Measurements from ENCODE around the gene TECPR2.

TECPR2 gene

DNA sequence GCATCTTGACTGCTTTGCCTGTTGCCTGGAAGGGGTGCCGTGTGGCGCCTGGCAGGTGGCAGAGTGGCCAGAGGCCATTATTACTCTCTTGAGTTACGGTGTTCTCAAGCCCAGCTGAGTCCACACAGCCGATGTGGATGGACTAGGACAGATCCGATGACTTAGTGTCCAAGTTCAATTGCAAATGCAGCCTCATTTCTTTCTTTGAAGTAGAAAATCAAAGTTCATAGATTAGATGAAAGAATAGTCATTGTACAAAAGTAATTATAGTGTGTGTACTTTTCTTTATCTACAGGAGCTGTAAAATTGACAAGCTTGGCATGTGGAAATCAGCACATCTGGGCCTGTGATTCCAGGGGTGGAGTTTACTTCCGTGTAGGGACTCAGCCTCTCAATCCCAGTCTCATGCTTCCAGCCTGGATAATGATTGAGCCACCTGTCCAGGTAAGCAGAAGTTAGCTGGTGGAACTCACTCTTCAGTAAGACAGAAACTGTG is 102.2 kb downstream of the TECPR2 start:
- DNase-seq (ENCODE audit: low read depth), result no peak

DNA sequence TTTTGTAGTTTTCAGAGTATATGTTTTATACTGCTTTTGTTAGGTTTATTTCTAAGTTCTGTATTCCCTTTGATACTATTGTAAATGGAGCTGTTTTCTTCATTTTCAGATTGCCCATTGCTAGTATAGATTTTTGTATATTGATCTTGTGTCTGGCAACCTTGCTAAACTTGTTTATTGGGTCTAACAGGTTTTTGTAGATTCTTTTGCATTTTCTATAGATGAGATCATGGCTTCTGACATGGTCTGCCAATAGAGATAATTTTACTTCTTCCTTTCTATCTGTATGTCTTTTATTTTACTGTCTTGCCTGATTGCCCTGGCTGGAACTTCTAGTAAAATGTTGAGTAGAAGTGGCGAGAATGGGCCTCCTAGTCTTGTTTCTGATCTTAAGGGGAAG is 106.5 kb downstream of the TECPR2 start:
- DNase-seq (ENCODE audit: low read depth), result no peak

DNA sequence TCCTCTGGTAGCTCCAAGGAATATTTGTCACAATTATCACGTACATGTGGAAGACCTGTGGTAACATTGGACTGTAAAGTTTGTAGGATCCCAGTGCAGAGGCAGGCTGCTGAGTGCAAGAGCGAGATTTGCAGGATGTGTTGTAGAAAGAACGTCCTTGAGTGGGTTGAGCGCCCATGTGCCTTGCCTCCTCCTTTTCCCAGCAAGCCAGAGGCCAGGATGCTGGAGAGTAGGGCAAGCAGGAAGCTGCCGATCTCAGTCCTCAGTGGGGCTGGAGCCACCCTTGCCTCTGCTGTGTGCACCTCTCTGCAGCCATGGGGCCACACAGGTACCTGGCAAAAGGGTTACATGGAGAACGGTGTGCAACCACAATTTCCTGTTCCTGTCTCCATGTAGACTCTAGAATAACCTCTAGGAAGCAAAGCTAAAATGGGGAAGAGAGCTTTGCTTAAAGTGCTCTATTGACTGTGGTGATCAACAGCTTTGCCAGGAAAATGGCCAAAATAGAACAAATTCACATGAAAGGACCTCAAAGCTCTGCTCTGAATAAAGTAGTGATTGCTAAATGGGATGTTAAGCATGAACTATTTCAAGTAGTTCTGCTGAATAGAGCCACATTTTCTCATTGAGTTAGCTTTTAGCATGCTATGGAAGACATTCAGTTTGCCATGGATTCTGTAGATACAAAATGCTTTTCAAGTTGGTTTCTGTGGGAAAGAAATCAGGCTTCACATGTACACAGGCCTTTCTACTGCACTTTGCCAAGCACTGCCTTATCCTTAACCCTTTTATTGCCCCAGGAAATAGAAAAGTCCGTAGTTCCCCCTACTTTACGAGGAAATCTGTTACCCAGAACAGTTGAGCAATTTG is 109.4 kb downstream of the TECPR2 start:
- no peak for DNase-seq (ENCODE audit: low read depth)

DNA sequence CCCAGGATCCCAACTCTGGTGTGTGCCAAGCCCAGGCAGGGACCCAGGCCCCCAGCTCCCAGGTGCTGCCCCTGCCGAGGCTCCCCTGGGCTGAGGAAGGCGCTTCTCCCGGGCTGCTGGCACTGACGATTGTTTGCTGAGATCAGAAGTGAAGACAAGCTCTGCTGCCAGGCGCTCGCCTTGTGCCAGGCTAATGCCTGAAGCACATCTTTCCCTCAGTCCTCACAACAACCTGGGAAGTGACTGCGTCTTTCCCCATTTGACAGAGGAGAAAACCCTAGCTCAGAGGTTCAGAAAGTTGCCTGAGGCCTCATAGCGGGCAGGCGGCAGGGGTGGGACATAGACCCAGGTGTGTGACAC is 110.0 kb downstream of the TECPR2 start:
- no peak for DNase-seq (ENCODE audit: low read depth)

DNA sequence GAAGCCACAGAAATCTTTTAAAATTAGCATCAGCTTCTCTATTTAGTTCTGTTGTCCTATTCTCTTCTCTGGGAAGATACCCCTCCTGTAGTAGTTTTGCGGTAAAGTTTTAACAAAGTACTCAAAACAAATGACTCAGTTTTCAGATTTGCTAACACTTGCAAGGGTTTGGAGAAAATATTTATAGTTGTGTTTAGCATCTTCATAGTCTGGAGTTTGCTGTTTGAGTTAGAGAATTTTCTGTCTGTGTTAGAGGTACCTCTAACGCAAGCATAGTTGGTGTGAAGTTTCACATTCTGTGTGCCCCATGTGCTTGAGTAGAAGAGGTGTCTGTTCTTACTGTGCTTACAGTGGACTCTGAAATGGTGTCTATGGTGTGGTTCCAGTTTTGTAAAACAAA is 110.8 kb downstream of the TECPR2 start:
- DNase-seq (ENCODE audit: low read depth), result no peak

DNA sequence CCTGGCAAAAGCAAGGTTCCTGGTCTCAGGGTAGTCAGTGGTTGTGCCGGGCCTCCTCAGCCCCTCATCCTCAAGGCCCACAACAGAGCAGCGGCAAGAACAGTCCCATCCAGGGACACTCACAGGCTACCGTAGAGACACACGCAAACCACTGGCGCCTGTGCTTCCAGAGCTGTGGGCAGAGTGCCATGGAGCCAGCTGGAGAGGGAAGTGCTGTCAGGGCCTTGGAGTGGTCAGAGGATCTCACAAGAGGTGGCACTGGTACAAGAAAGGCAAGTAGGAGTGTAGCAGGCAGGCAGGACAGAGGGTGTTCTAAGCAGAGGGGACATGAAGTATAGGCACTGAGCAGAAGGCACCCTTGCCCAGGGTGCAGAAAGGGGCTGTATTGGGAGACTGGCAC is 112.2 kb downstream of the TECPR2 start:
- no peak for DNase-seq (ENCODE audit: low read depth)

DNA sequence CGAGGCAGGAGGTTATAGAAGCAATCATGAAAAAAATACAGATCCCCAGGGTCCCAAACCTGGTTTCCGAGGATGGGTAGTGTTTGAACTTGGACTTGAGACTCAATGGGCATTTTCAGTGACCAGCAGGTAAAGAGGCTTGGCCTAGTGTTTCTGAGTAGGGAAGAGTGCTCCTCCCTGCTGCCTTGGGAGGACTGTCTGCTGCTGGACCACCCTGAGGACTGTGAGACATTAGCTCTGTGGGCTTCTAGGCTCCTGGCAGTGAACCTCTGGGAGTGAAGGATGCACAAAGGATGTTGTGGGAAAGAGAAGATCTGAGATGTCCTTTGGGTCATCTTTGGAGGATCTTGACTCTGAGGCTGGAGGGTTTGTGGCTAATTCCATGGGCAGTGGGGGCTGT is 116.4 kb downstream of the TECPR2 start:
- no peak for DNase-seq (ENCODE audit: low read depth)

DNA sequence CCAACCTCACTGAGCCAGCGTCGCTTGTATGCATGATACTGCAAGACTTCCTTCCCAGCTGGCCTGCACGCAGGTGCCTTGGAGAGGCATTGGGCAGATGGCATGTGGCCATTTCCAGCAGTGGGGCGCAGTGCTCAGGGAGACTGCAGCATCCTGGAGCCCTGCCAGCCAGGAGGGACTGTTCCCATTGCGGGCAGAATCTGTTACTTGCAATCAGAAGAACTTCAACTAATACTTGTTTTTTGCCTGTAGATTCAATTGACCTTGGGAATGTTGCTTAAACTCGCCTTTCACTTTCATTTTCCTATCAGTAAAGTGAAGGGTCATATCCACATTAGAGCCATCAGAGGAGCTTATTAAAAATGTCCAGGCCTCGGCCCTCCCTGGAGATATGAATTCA is 117.0 kb downstream of the TECPR2 start:
- DNase-seq (ENCODE audit: low read depth), result no peak

DNA sequence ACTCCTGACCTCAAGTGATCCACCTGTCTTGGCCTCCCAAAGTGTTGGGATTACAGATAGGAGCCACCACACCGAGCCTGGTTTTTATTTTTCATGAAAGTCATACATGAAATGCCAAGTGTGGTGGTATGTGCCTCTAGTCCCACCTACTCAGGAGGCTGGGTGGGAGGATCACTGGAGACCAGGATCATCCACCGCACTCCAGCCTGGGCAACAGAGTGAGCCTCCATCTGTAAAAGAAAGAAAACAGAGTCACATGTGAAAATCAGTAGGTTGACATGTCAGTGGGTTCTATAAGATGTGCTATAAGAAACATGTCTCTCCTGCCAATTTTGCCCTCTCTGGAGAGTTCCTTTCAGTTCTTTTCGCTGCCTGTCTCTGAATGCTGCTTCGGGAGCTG is 118.6 kb downstream of the TECPR2 start:
- DNase-seq (ENCODE audit: low read depth), result no peak

DNA sequence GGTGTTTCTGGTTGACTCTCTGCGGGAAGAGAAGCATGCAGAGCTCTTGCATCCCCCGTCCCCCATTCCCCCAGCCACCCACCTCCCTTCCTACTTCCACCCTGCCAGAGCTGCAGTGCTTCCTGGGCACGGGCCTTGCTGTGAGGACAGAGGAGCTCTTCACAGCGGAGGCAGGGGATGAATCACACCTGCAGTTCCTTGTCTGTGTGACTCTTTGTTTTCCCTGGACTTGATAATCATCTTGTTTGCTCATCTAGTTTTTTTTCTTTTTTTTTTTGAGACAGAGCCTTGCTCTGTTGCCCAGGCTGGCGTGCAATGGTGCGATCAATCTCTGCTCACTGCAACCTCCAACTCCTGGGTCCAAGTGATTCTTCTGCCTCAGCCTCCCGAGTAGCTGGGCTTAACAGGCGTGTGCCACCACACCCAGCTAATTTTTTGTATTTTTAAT is 119.1 kb downstream of the TECPR2 start:
- no peak for DNase-seq (ENCODE audit: low read depth)

DNA sequence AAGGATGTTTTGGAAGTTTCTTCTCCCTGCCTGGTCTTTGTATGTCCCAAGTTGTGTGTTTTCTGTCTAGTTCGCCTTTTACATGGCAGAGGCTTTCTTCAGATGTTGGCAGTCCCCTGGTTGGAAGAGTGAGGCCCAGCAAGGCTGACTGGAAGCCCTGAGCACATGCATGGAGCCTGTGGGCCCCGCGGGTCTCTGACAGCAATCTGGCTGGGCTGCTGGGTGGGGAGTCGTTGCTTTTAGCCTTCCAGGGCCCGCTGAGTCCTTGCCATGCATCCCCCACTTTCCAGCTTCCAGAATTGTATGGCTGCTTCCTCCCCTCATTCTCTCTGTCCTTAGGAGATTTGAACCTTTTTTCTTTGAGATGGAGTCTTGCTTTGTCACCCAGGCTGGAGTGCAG is 121.6 kb downstream of the TECPR2 start:
- DNase-seq (ENCODE audit: low read depth), result no peak

DNA sequence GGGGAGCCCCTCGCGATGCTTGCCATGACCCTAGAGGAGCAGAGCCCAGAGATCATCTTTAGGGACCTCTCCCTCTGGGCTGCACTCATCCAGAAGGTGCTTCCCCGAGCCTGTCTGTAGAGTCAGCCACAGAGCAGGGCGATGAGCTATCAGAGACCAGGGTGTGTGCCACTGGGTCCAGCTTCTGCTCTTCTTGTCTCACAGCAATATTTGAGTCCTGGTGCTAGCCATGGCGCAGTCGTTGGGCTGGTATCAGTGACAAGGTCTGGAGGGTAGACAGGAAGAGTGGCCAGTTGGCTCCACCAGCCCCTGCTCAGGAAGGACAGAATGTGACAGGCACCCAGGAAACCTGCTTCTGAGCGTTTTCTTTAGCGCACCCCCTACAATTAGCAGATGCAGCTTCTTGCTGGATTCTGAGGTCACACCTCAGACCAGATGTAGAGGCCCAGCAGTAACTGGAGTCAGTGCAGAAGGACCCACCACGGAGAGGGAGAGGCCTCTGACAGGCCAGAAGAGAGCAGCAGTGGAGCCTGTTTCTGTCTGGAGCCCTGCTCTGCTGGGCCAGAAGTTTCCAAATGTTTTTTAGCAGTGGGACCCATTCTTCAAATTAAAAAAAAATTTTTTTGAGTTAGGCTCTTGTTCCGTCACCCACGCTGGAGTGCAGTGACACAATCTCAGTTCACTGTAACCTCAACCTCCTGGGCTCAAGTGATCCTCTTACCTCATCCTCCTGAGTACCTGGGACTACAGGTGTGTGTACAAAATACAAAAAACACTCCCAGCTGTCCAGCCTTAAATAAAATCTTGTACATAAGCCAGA is 123.2 kb downstream of the TECPR2 start:
- no peak for DNase-seq (ENCODE audit: low read depth)

DNA sequence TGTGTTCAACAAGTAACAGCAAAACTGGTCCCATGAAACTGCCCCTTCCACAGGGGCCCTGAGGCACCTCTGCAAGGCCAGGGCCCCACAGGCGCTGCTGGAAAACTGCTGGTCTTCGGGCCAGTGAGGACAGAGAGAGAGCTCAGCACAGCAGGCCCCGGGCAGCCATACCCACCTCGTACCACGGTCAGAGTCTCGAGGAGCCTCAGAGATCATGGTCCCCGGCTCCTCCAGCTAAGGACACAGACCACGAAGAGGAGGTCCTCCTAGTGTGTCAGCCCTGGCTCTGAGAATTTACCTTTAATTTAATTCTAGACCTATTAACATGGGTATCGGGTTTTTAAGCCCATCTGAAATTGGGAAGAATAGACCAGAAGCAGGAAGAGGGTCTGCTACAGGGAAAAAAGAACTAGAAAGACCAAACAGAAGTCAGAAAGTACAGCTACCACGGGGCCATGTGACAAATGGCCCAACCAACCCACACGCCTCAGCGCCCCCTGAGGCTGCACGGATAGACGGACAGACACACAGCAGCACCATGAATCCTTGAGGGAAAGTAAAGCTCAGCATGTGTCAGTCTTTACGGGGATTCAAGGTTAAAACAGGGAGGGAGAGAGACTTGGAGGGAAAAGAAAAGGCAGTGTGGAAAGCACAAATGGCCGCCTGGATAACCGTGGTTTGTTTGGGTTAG is 123.9 kb downstream of the TECPR2 start:
- DNase-seq (ENCODE audit: low read depth), result no peak

DNA sequence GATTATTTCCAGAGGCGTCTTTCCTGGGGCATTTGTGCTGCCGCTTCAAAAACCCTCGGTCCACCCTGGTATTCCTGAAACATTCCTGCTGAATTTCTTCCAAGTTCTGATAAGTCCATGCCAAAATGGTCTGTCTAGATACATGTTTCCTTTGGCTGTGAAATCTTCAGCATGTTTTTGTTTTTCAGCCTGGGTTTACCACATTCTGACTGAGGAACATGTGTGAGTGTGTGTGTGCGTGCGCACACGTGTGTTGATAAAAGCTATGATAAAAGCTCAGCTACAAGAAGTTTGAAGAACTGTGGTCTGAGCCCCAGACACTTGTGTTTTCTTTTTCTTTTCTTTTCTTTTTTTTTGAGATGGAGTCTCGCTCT is 124.5 kb downstream of the TECPR2 start:
- no peak for DNase-seq (ENCODE audit: low read depth)

DNA sequence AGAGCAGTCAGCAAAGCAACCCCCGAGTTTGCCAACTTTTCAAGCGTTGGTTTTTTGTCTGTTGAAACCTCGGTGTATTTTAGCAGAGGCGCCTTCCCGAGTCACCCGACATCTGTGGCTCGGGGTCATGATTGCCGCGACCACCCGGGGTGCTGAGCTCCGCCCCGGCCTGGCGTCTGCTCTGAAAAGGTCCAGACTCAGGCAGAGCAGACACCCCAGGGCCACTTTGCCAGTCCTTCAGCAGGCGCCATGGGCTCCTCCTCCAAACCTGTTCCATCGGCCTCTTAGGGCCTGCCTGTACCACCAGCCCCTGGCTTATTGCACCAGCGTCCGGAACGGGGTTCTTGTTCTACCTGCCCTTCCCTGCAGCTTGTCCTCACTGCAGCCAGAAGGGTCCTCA is 127.7 kb downstream of the TECPR2 start:
- no peak for DNase-seq (ENCODE audit: low read depth)

DNA sequence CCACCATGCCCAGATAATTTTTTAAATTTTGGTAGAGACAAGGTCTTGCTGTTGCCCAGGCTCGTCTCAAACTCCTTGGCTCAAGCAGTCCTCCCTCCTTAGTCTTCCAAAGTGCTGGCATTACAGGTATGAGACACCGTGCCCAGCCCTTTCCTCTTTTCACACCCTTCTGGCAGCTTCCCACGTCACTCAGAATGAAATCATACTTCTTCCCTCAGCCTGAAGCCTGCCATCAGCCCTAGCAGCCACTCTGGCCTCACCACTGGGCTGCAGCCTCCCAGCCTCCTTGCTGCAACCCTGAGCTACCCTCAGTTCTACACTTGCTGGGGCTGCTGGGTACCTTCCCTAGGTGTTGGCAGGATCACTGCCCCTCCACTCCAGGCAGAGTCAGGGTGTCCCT is 128.6 kb downstream of the TECPR2 start:
- no peak for DNase-seq (ENCODE audit: low read depth)

DNA sequence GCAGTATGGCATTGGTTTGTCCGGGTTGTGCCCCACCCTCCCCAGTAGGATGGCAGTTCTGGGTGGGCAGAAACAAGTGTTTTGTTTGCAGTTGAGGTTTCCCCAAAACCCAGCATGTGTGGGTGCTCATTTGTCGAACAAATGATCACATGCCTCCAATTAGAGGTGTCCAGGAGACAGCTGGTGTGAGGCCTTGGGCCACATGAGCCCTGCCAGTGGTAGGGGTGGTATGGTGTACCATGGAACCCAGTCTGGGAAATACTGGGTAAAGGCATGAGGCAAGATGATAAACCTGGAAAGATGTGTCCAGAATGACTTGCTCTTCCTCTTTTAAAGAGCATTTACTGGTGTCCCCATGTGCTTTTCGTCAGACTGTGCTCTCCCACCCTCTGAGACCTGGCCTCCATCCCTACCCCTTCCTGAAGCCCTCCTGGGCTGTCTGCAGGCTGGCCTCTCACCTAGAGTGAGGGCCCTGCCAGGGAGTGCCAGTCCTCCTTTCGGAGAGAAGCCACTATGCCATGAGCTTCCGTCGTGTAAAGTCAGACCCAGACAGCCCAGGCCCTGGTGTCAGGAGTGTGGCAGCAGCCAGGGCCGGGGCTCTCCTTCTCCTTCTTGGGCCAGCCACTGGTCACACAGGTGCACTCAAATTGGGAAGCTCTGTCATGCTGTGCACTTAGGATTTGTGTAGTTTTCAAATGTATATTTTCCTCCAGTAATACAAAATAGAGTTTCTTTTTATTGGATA is 129.2 kb downstream of the TECPR2 start:
- DNase-seq (ENCODE audit: low read depth), result no peak

DNA sequence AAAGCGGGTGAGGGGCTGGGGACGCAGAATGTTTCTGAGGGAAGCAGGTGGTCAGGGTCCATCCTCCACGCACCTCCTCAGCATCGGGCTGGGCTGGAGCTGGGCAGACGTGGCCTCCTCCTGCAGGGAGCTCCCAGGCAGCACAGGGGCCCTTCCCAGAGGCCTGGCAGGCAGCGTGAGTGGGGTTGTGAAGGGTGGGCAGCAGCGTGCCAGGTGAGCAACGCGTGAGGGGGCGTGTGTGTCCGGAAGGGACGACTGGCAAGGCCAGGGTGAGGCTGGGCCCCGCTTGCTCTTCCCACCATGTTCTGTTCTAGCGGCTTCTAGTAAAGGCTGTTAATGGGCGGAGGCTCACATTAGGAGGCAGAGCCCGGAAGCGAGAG is 129.8 kb downstream of the TECPR2 start:
- no peak for DNase-seq (ENCODE audit: low read depth)

DNA sequence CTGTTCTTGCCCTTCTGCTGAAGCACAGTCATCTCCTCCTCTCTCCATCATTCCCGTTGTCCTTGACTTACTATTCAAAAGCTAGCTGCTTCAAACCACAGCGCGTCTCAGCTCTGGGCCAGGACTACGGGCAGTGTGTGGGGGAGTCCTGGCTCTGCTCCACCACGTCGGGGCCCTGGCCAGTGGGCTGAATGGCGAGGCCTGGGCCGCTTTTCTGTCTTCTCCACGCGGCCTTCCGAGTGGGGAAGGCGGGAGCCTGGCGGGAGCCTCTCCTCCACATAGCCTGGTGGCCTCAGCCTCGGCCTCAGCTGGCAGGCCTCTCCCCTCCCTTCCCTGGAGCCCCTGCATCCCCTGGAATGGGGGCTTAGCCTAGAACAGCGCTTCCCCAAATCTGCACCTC is 130.4 kb downstream of the TECPR2 start:
- no peak for DNase-seq (ENCODE audit: low read depth)

DNA sequence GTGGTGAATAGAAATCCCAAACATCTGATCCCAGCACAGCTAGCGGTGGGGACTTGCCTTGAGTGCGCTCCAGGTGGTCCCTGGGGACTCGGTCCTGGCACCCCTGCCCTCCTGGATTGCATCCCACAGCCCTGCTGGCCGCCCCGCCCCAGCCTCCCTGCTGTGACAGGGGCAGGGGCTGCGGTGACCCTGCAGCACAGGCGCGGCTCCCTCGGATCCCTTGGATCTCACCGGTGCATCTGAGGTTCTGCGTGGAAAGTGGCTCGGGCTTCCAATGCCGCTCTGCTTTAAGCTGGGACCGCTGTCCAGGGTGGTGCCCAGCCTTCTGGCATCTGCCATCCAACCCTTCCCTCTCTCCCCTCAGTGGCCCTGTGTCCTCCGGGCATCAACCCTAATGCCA is 130.8 kb downstream of the TECPR2 start:
- DNase-seq (ENCODE audit: low read depth), result no peak

DNA sequence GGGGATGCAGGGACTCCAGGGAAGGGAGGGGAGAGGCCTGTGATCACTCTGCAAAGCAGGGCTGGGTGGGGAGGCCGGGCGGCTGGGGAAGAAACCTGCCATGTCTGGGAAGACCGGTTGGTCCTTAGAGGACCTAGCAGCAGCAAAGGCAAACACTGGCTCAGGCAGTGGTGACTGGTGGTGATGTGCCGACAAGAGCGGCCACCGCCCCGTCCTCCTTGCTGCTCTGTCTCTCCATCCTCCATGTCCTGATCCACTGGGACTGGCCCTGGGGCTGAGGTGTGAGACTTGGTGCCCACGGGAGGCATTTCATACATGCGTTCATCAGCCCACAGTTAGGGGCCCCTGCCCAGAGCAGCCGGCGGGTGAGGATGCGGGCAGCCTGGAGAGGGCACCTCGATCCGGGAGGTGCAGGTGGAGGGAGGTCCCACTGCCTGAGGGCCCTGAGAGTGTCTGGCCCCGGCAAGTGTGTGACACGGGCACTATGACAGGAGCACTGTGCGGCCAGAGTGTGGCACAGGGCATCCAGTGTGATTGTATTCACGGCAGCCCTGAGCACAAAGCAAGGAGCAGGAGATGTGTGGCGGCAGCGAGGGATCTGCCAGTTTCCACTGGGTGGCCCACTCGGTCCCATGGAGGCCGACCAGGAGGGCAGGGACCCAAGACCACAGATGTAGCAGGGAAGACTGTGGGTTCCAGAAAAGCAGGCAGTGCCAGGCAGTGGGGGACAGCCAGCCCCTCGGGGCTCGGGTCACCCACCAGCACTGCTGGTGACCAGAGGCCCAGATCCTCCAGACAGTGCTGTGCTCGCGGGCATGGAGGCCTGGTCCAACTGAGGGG is 133.0 kb downstream of the TECPR2 start:
- DNase-seq (ENCODE audit: low read depth), result no peak
